K562 (cell line): ENCODE data around the gene THAP11. TPM values are rescaled to one million over a fixed set of nuclear protein-coding genes. Genes with fewer than 3 reads are reported as not detected.

ENCODE experiments used
- CC2D1A ChIP-seq: fragments of 450-650 bp; IDR thresholded peaks from 2 replicates; pipeline ENCODE4 v1.6.1; 2017; ENCODE audit warnings: mild to moderate bottlenecking
- CEBPZ ChIP-seq: fragments of 150-350 bp; IDR thresholded peaks from 2 replicates; pipeline ENCODE4 v1.6.1; 2014; ENCODE audit warnings: low read depth, mild to moderate bottlenecking, low read length, borderline replicate concordance
- CHD4 ChIP-seq: fragments of 200-600 bp; sonication (generic); IDR thresholded peaks from 3 replicates; pipeline ENCODE4 v1.6.1; 2012; ENCODE audit warnings: low read depth, mild to moderate bottlenecking, mixed read lengths, low read length, inconsistent platforms; ENCODE audit not compliant: insufficient read depth, insufficient replicate concordance, poor library complexity, severe bottlenecking
- DDX20 ChIP-seq: fragments of 450-650 bp; IDR thresholded peaks from 2 replicates; pipeline ENCODE4 v1.6.1; 2016; ENCODE audit warnings: missing genetic modification characterization, low read depth, mild to moderate bottlenecking, missing compliant biosample characterization, moderate library complexity
- ELF2 ChIP-seq: fragments of 250-450 bp; sonication (Bioruptor Pico); IDR thresholded peaks from 2 replicates; pipeline ENCODE4 v1.5.0; 2021; ENCODE audit warnings: mild to moderate bottlenecking
- ESRRA ChIP-seq: fragments of 450-650 bp; IDR thresholded peaks from 2 replicates; pipeline ENCODE4 v1.6.1; 2014; ENCODE audit warnings: low read depth, mild to moderate bottlenecking, moderate library complexity, borderline replicate concordance
- HNRNPLL ChIP-seq: fragments of 200-400 bp; formaldehyde crosslinking; IDR thresholded peaks from 2 replicates; pipeline ENCODE4 v1.6.1; 2017; ENCODE audit warnings: low read length, low read depth, mild to moderate bottlenecking; ENCODE audit not compliant: poor library complexity, severe bottlenecking
- KDM1A ChIP-seq, 2 experiments: fragments of 450-650 bp; IDR thresholded peaks; 2 replicates each; pipeline ENCODE4 v1.6.1; 2016; ENCODE audit warnings: mild to moderate bottlenecking in 2 of 2
- KDM4B ChIP-seq, 2 experiments: fragments of 450-650 bp in 1 of 2; sonication (generic) in 1 of 2; IDR thresholded peaks; 2 replicates each; pipeline ENCODE4 v1.6.1; 2016 to 2017; ENCODE audit warnings: borderline replicate concordance in 2 of 2, antibody characterized with exemption in 1 of 2, low read depth in 1 of 2, mild to moderate bottlenecking in 1 of 2
- MEF2D ChIP-seq: conservative IDR thresholded peaks from 2 replicates; pipeline ENCODE4 v1.6.1; 2016; ENCODE audit warnings: low read depth, missing genetic modification characterization, missing compliant biosample characterization
- PRDM10 ChIP-seq: fragments of 450-650 bp; IDR thresholded peaks from 2 replicates; pipeline ENCODE4 v1.6.1; 2018; ENCODE audit not compliant: partially characterized antibody
- RHOXF2B ChIP-seq: fragments of 250-450 bp; sonication (Bioruptor Pico); conservative IDR thresholded peaks from 2 replicates; pipeline ENCODE4 v1.5.1; 2021
- TAF9B ChIP-seq: fragments of 450-650 bp; IDR thresholded peaks from 2 replicates; pipeline ENCODE4 v1.6.1; 2018; ENCODE audit warnings: mild to moderate bottlenecking; ENCODE audit not compliant: partially characterized antibody
- TCFL5 ChIP-seq: fragments of 250-450 bp; sonication (Bioruptor Pico); conservative IDR thresholded peaks from 2 replicates; pipeline ENCODE4 v1.6.1; 2021; ENCODE audit warnings: mild to moderate bottlenecking, moderate library complexity, matching md5 sums
- ZBTB49 ChIP-seq: sonication (generic); formaldehyde crosslinking; IDR thresholded peaks from 2 replicates; pipeline ENCODE4 v1.8.0; 2022; ENCODE audit warnings: missing genetic modification reagents, mild to moderate bottlenecking, borderline replicate concordance
- ZEB2 ChIP-seq: fragments of 450-650 bp; IDR thresholded peaks from 2 replicates; pipeline ENCODE4 v1.6.1; 2016
- ZNF445 ChIP-seq: fragments of 250-450 bp; sonication (Bioruptor Pico); IDR thresholded peaks from 2 replicates; pipeline ENCODE4 v1.4.0; 2020; ENCODE audit warnings: low read depth, mild to moderate bottlenecking, moderate library complexity
- ZNF75A ChIP-seq: fragments of 450-650 bp; formaldehyde crosslinking; IDR thresholded peaks from 2 replicates; pipeline ENCODE4 v1.4.0; 2020; ENCODE audit warnings: mild to moderate bottlenecking
- polyA plus RNA-seq, 8 experiments: library from polyadenylated mRNA; depleted of rRNA in 4 of 8; stranded (reverse) in 5 of 8; unstranded in 3 of 8; fragments of >200 nt; fragmentation: Nextera tagmentation in 2 of 8; fragmentation: Illumina TruSeq in 1 of 8; extraction: Ambion mirVana in 2 of 8; extraction: Trizol in 1 of 8; gene quantifications; 2 replicates each; pipeline versions ENCODE4 v1.2.1 to v1.2.3, GENCODE V29; 2011 to 2014; ENCODE audit warnings: inconsistent platforms in 1 of 8, missing spikeins in 1 of 8
- total RNA-seq, 7 experiments: library from RNA; depleted of rRNA in 6 of 7; stranded (reverse); fragments of >200 nt in 6 of 7; fragmentation: Illumina TruSeq in 2 of 7; extraction: Trizol in 2 of 7; gene quantifications; 2 replicates each; pipeline versions ENCODE4 v1.2.1 to v1.2.3, GENCODE V29; 2011 to 2021; ENCODE audit warnings: low replicate concordance in 1 of 7

The THAP11 gene
- total and polyA plus RNA-seq, 9 of the 15 experiments (the other 6 are each of a cell fraction or from before 2014, with no cell fraction given) = 2.4 to 31.6 (median 21.4) TPM

- peak; percentile 95 for TF ChIP-seq TAF9B
- TF ChIP-seq ZEB2 = no peak
- TF ChIP-seq TCFL5 (CRISPR knock-in tag) = no peak
- peak in 1 of 2 experiments; percentile 92; a peak in 2 of 4 replicates for TF ChIP-seq KDM4B (IDR thresholded peaks at IDR 0.05; ENCODE audit: borderline replicate concordance in 2 of 2, low read depth in 1 of 2)
- no peak for TF ChIP-seq ZBTB49 (CRISPR knock-in tag)
- TF ChIP-seq RHOXF2B (CRISPR knock-in tag) = no peak
- TF ChIP-seq ZNF75A (CRISPR knock-in tag) = no peak
- no peak for TF ChIP-seq CC2D1A
- no peak for TF ChIP-seq ELF2 (CRISPR knock-in tag)
- no peak for TF ChIP-seq CEBPZ
- TF ChIP-seq ESRRA = 0 out of 2 replicates have a peak, but pooled peaks have one; percentile 10
- no peak for TF ChIP-seq ZNF445 (CRISPR knock-in tag)
- TF ChIP-seq KDM1A (IDR thresholded peaks at IDR 0.05) = no peak
- peak; percentile 89 for TF ChIP-seq PRDM10
- TF ChIP-seq DDX20 = peak; percentile 42; the same call in 1 of the 2 replicates
- peak; percentile 16 for TF ChIP-seq HNRNPLL
- no peak for TF ChIP-seq MEF2D (tag)
- TF ChIP-seq CHD4 = no peak
Measured at GRCh38 chr16:67806428-67807147, 35.5 kb upstream of the THAP11 start, which contains the start of the genes RANBP10 and TSNAXIP1 (continued).
